Neural progenitor cell (in vitro differentiated cells): ENCODE data around the gene LAMA2. TPM values are rescaled to one million over a fixed set of nuclear protein-coding genes. Genes with fewer than 3 reads are reported as not detected.
"Not testable (repeated sequence)": the region's sequence is repeated elsewhere in the genome, so short reads cannot be mapped to it uniquely, and the experiment has no call there.

Source experiments
- DNase-seq: peaks from one replicate; pipeline ENCODE4 v3.0.0-alpha.2; 2016; ENCODE audit warnings: low spot score
- H2AFZ ChIP-seq: fragments of 200-600 bp; sonication (generic); replicated peaks from 2 replicates; pipeline ENCODE4 v1.6.1; 2016; ENCODE audit warnings: antibody characterized with exemption
- H3F3A ChIP-seq: fragments of 200-600 bp; sonication (generic); 2 replicates; pipeline ENCODE4 v1.6.1; 2016; ENCODE audit warnings: antibody characterized with exemption, low read depth
- H3K27ac ChIP-seq: fragments of 200-600 bp; sonication (generic); 2 replicates; pipeline ENCODE4 v1.5.1; 2016; ENCODE audit warnings: mild to moderate bottlenecking
- H3K27me3 ChIP-seq: fragments of 200-600 bp; sonication (generic); 2 replicates; pipeline ENCODE4 v1.6.1; 2016; ENCODE audit warnings: mild to moderate bottlenecking, moderate library complexity
- H3K36me3 ChIP-seq: fragments of 200-600 bp; sonication (generic); 2 replicates; pipeline ENCODE4 v1.5.1; 2016
- H3K4me1 ChIP-seq: fragments of 200-600 bp; sonication (generic); 2 replicates; pipeline ENCODE4 v1.6.1; 2016; ENCODE audit warnings: mixed run types
- H3K4me2 ChIP-seq: fragments of 200-600 bp; sonication (generic); 2 replicates; pipeline ENCODE4 v1.6.1; 2016
- H3K4me3 ChIP-seq: fragments of 200-600 bp; sonication (generic); 2 replicates; pipeline ENCODE4 v1.5.1; 2016
- H3K79me2 ChIP-seq: fragments of 200-600 bp; sonication (generic); 2 replicates; pipeline ENCODE4 v1.6.1; 2016; ENCODE audit warnings: low read depth
- H3K9ac ChIP-seq: fragments of 200-600 bp; sonication (generic); 2 replicates; pipeline ENCODE4 v1.6.1; 2016
- H3K9me3 ChIP-seq: fragments of 200-600 bp; sonication (generic); 2 replicates; pipeline ENCODE4 v1.5.1; 2016; ENCODE audit warnings: low read depth
- H4K20me1 ChIP-seq: fragments of 200-600 bp; sonication (generic); 2 replicates; pipeline ENCODE4 v1.6.1; 2016; ENCODE audit warnings: low read depth
- H3K27ac Mint-ChIP-seq: 3 replicates; pipeline ENCODE4 v1.8.0; 2021; ENCODE audit warnings: mixed read lengths
- H3K27me3 Mint-ChIP-seq: 2 replicates; pipeline ENCODE4 v1.8.0; 2022; ENCODE audit warnings: low read depth, mild to moderate bottlenecking, inconsistent platforms, moderate library complexity, mixed read lengths; ENCODE audit not compliant: insufficient read depth
- H3K36me3 Mint-ChIP-seq: 3 replicates; pipeline ENCODE4 v1.8.0; 2021; ENCODE audit warnings: mixed read lengths
- H3K4me1 Mint-ChIP-seq: 3 replicates; pipeline ENCODE4 v1.8.0; 2021; ENCODE audit warnings: mixed read lengths
- H3K4me3 Mint-ChIP-seq: 3 replicates; pipeline ENCODE4 v1.8.0; 2021; ENCODE audit warnings: mild to moderate bottlenecking, moderate library complexity, mixed read lengths
- H3K9me3 Mint-ChIP-seq: 3 replicates; pipeline ENCODE4 v1.8.0; 2020; ENCODE audit warnings: mixed read lengths
- CTCF ChIP-seq: fragments of 200-600 bp; sonication (generic); IDR thresholded peaks from 2 replicates; pipeline ENCODE4 v1.5.1; 2017; ENCODE audit warnings: antibody characterized with exemption, mild to moderate bottlenecking
- EZH2 ChIP-seq: fragments of 200-600 bp; sonication (generic); IDR thresholded peaks from 2 replicates; pipeline ENCODE4 v1.6.1; 2017; ENCODE audit warnings: antibody characterized with exemption, mild to moderate bottlenecking, moderate library complexity
- EZH2phosphoT487 ChIP-seq: fragments of 200-600 bp; sonication (generic); IDR thresholded peaks from 2 replicates; pipeline ENCODE4 v1.6.1; 2017; ENCODE audit warnings: antibody characterized with exemption
- total RNA-seq: library from RNA; depleted of rRNA; stranded (reverse); fragments of >200 nt; gene quantifications from 2 replicates; pipeline ENCODE4 v1.2.3, GENCODE V29; 2015; ENCODE audit warnings: low replicate concordance

Gene LAMA2
- total RNA-seq, 1 donor from 2014 or later, result 1.5 TPM

GRCh38 chr6:129153257-129153656, 270.3 kb downstream of the LAMA2 start:
- Histone ChIP-seq H3K4me1 (no peaks in the 10 kb centered on the region), H3K27me3 (no peaks in the 10 kb centered on the region), H3K9me3 (no peaks in the 10 kb centered on the region), H3F3A (no peaks in the 10 kb centered on the region), H3K4me3 (no peak overlapping the region), H3K36me3 (no peaks in the 10 kb centered on the region), H2AFZ (no peak overlapping the region), H4K20me1 (no peaks in the 10 kb centered on the region), H3K4me2 (no peak overlapping the region), H3K9ac (no peak overlapping the region), H3K27ac (no peak overlapping the region), H3K79me2 (no peaks in the 10 kb centered on the region)
- TF ChIP-seq CTCF, result no peak
- TF ChIP-seq EZH2, result no peak
- TF ChIP-seq EZH2phosphoT487, result no peak
- H3K9me3 Mint-ChIP-seq, result no peaks in the 10 kb centered on the region
- DNase-seq, result no peak
- no peak overlapping the region for H3K4me3 Mint-ChIP-seq
- H3K4me1 Mint-ChIP-seq, result no peaks in the 10 kb centered on the region
- no peak overlapping the region for H3K27ac Mint-ChIP-seq
- H3K36me3 Mint-ChIP-seq, result no peaks in the 10 kb centered on the region
- no peaks in the 10 kb centered on the region for H3K27me3 Mint-ChIP-seq

- H3K4me1 Mint-ChIP-seq, H3K9me3 Mint-ChIP-seq, H2AFZ ChIP-seq, H3K27ac Mint-ChIP-seq, H3K36me3 Mint-ChIP-seq, H3K4me3 Mint-ChIP-seq, H3K9me3 ChIP-seq, H3K4me2 ChIP-seq, H3K4me1 ChIP-seq, H3K27me3 ChIP-seq, H3F3A ChIP-seq, H3K27ac ChIP-seq, DNase-seq, H3K79me2 ChIP-seq, H4K20me1 ChIP-seq, H3K9ac ChIP-seq, H3K36me3 ChIP-seq, H3K27me3 Mint-ChIP-seq, H3K4me3 ChIP-seq: not testable (repeated sequence)
Measured at GRCh38 chr6:129159242-129159641, 276.3 kb downstream of the LAMA2 start.

- no peaks in the 10 kb centered on the region for H3K4me1 ChIP-seq
- no peak overlapping the region for H3K27ac Mint-ChIP-seq
- H3K27ac ChIP-seq, result no peak overlapping the region
- DNase-seq, result no peak
- H4K20me1 ChIP-seq, result no peaks in the 10 kb centered on the region
- H3K4me3 ChIP-seq, result no peak overlapping the region
- H3K4me2 ChIP-seq, result no peak overlapping the region
- no peak overlapping the region for H2AFZ ChIP-seq
- no peaks in the 10 kb centered on the region for H3K36me3 ChIP-seq
- H3K4me3 Mint-ChIP-seq, result no peak overlapping the region
- H3K4me1 Mint-ChIP-seq, result no peaks in the 10 kb centered on the region
- H3K9me3 Mint-ChIP-seq, result no peaks in the 10 kb centered on the region
- no peaks in the 10 kb centered on the region for H3K27me3 Mint-ChIP-seq
- no peaks in the 10 kb centered on the region for H3K36me3 Mint-ChIP-seq
- H3F3A ChIP-seq, result no peaks in the 10 kb centered on the region
- TF ChIP-seq EZH2 (no peak), CTCF (no peak), EZH2phosphoT487 (no peak)
- H3K79me2 ChIP-seq, result no peaks in the 10 kb centered on the region
- H3K9me3 ChIP-seq, result no peaks in the 10 kb centered on the region
- no peaks in the 10 kb centered on the region for H3K27me3 ChIP-seq
- no peak overlapping the region for H3K9ac ChIP-seq
Measured at GRCh38 chr6:129162605-129163004, 279.7 kb downstream of the LAMA2 start.

GRCh38 chr6:129163551-129163950, 280.6 kb downstream of the LAMA2 start:
- Mint-ChIP-seq H3K27ac (no peak overlapping the region), H3K4me1 (no peaks in the 10 kb centered on the region), H3K4me3 (no peak overlapping the region), H3K27me3 (no peaks in the 10 kb centered on the region), H3K9me3 (no peaks in the 10 kb centered on the region), H3K36me3 (no peaks in the 10 kb centered on the region)
- Histone ChIP-seq H3K79me2 (no peaks in the 10 kb centered on the region), H3F3A (no peaks in the 10 kb centered on the region), H3K27ac (no peak overlapping the region), H3K4me2 (no peak overlapping the region), H2AFZ (no peak overlapping the region), H3K4me3 (no peak overlapping the region), H3K27me3 (no peaks in the 10 kb centered on the region), H3K9ac (no peak overlapping the region), H4K20me1 (no peaks in the 10 kb centered on the region), H3K4me1 (no peaks in the 10 kb centered on the region), H3K36me3 (no peaks in the 10 kb centered on the region), H3K9me3 (no peaks in the 10 kb centered on the region)
- no peak for DNase-seq
- no peak for TF ChIP-seq EZH2
- no peak for TF ChIP-seq EZH2phosphoT487
- no peak for TF ChIP-seq CTCF
